Right atrium auricular region (tissue), 2 donors: ENCODE measurements around the gene RPH3AL. TPM values are rescaled to one million over a fixed set of nuclear protein-coding genes. Genes with fewer than 3 reads are reported as not detected.

ENCODE experiments used
- DNase-seq: peaks from one replicate; pipeline ENCODE4 v3.0.0-alpha.2; 2019; ENCODE audit warnings: low spot score
- H3K27ac ChIP-seq, 2 donors: fragments of 200-600 bp; sonication (generic); 1 replicate in 1 of 2; 2 replicates in 1 of 2; pipeline ENCODE4 v1.5.1; 2016 to 2019
- H3K27me3 ChIP-seq, 2 donors: fragments of 200-600 bp; sonication (generic); one replicate each; pipeline versions ENCODE4 v1.5.1 to v1.6.0; 2017 to 2019
- H3K36me3 ChIP-seq: fragments of 200-600 bp; sonication (generic); one replicate; pipeline ENCODE4 v1.5.1; 2016
- H3K4me1 ChIP-seq, 2 donors: fragments of 200-600 bp; sonication (generic); one replicate each; pipeline versions ENCODE4 v1.5.1 to v1.6.0; 2017 to 2019
- H3K4me3 ChIP-seq, 2 donors: fragments of 200-600 bp; sonication (generic); 1 replicate in 1 of 2; 2 replicates in 1 of 2; pipeline ENCODE4 v1.5.1; 2017 to 2019; ENCODE audit warnings: mild to moderate bottlenecking in 1 of 2, moderate library complexity in 1 of 2
- H3K9me3 ChIP-seq, 2 donors: fragments of 200-600 bp; sonication (generic); one replicate each; pipeline ENCODE4 v1.5.1; 2019
- CTCF ChIP-seq, 2 donors: fragments of 200-600 bp; sonication (generic); IDR thresholded peaks; one replicate each; pipeline ENCODE4 v1.5.1; 2019; ENCODE audit warnings: antibody characterized with exemption in 2 of 2
- total RNA-seq, 2 donors: library from RNA; depleted of rRNA; stranded (reverse); fragments of >200 nt; gene quantifications; one replicate each; pipeline ENCODE4 v1.1.0, GENCODE V29; 2016

The RPH3AL gene
- total RNA-seq: 10 to 100 TPM in 1 of 2 donors, 1 to 10 TPM in 1; 7.2 to 13.1 TPM

GRCh38 chr17:352421-353212, at the start of gene RPH3AL:
RPH3AL (minus strand) TSS chr17:352807; CDS start chr17:327543, 25,264 bp downstream.
- Histone ChIP-seq H3K4me3 (peak within 1 kb of the TSS in 1 of 2 donors; percentile 1), H3K4me1 (peaks cover 0 to 39% of the 10 kb centered on the region in 2 donors)

GRCh38 chr17:400257-400656, 47.6 kb upstream of the RPH3AL start:
- no peak for TF ChIP-seq CTCF (IDR thresholded peaks at IDR 0.05)
- Histone ChIP-seq H3K4me3 (no peak overlapping the region), H3K27me3 (no peaks in the 10 kb centered on the region), H3K9me3 (no peaks in the 10 kb centered on the region), H3K36me3 (no peaks in the 10 kb centered on the region), H3K27ac (no peak overlapping the region), H3K4me1 (no peaks in the 10 kb centered on the region)
- DNase-seq: no peak

More at GRCh38 chr17:352421-353212, at the start of gene RPH3AL:
- TF ChIP-seq CTCF (IDR thresholded peaks at IDR 0.05): no peak
- H3K9me3 ChIP-seq: no peaks in the 10 kb centered on the region
- peak; percentile 78 for DNase-seq
- no peaks in the 10 kb centered on the region for H3K36me3 ChIP-seq
- H3K27me3 ChIP-seq: no peaks in the 10 kb centered on the region
- peak within 1 kb of the TSS; percentile 72 to 77 for H3K27ac ChIP-seq

- no peaks in the 10 kb centered on the region for H3K36me3 ChIP-seq
- H3K27ac ChIP-seq: no peak overlapping the region
- H3K4me3 ChIP-seq: no peak overlapping the region
- no peaks in the 10 kb centered on the region for H3K9me3 ChIP-seq
- DNase-seq: no peak
- TF ChIP-seq CTCF (IDR thresholded peaks at IDR 0.05): no peak
- no peaks in the 10 kb centered on the region for H3K27me3 ChIP-seq
- no peaks in the 10 kb centered on the region for H3K4me1 ChIP-seq
These were observed 44.2 kb upstream of the RPH3AL start for GRCh38 chr17:396788-397187.

- no peak for DNase-seq
- no peak overlapping the region for H3K4me3 ChIP-seq
- H3K4me1 ChIP-seq: no peaks in the 10 kb centered on the region
- H3K27me3 ChIP-seq: no peaks in the 10 kb centered on the region
- no peaks in the 10 kb centered on the region for H3K36me3 ChIP-seq
- H3K27ac ChIP-seq: no peak overlapping the region
- no peaks in the 10 kb centered on the region for H3K9me3 ChIP-seq
- no peak for TF ChIP-seq CTCF (IDR thresholded peaks at IDR 0.05)
These were observed 43.4 kb upstream of the RPH3AL start for GRCh38 chr17:395974-396373.

- no peak overlapping the region for H3K4me3 ChIP-seq
- no peaks in the 10 kb centered on the region for H3K27me3 ChIP-seq
- H3K9me3 ChIP-seq: no peaks in the 10 kb centered on the region
- no peak for TF ChIP-seq CTCF (IDR thresholded peaks at IDR 0.05)
- DNase-seq: no peak
- no peaks in the 10 kb centered on the region for H3K4me1 ChIP-seq
- H3K36me3 ChIP-seq: no peaks in the 10 kb centered on the region
- no peak overlapping the region for H3K27ac ChIP-seq
These were observed 42.6 kb upstream of the RPH3AL start for GRCh38 chr17:395179-395578.

- H3K27me3 ChIP-seq: no peaks in the 10 kb centered on the region
- H3K27ac ChIP-seq: no peak overlapping the region
- no peaks in the 10 kb centered on the region for H3K4me1 ChIP-seq
- no peaks in the 10 kb centered on the region for H3K36me3 ChIP-seq
- TF ChIP-seq CTCF (IDR thresholded peaks at IDR 0.05): no peak
- no peaks in the 10 kb centered on the region for H3K9me3 ChIP-seq
- DNase-seq: no peak
- no peak overlapping the region for H3K4me3 ChIP-seq
These were observed 42.1 kb upstream of the RPH3AL start for GRCh38 chr17:394718-395095.
